GM19351 (cell line): ENCODE results near the gene RNU7-1.

ENCODE experiments used
- ATAC-seq: cut with Tn5 transposase; IDR thresholded peaks from one replicate; pipeline ENCODE4 v1.9.1; 2021; ENCODE audit warnings: mild to moderate bottlenecking, moderate library complexity; ENCODE audit not compliant: unreplicated experiment

Gene RNU7-1

DNA sequence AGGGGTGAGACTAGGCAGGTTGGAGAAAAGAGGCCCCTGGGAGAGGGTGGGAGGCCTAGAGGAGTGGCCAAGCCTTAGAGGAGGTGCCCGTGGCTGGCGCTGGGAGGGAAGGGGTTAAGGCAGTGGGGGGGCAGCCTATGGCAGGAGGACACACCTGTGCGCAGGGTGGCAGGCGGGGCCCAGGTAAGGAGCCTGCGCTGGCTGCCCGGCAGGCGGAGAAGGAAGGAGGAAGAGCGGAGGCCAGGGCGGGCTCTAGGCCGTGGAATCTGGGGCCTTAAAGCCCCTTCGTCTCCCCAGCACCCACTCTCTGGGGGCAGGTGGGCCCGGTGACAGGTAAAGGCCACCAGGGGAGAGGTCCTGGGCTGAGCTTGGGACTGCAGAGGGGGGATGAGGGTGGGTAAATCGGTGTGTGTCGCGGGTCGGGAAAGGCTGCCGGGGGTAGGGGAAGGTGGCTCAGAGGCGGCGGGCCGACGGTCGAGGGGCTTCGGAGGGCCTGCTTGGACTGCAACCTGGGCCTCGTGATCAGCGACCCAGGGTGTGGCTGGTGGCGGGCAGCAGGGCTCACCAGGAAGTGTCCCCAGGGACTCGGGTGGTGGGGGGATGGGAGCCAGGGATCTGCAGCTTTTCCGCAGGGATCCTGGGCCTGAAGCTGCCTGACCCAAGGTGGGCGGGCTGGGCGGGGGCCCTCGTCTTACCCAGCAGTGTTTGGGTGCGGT lies 19.6 kb downstream of the RNU7-1 start:
- ATAC-seq = no peak

DNA sequence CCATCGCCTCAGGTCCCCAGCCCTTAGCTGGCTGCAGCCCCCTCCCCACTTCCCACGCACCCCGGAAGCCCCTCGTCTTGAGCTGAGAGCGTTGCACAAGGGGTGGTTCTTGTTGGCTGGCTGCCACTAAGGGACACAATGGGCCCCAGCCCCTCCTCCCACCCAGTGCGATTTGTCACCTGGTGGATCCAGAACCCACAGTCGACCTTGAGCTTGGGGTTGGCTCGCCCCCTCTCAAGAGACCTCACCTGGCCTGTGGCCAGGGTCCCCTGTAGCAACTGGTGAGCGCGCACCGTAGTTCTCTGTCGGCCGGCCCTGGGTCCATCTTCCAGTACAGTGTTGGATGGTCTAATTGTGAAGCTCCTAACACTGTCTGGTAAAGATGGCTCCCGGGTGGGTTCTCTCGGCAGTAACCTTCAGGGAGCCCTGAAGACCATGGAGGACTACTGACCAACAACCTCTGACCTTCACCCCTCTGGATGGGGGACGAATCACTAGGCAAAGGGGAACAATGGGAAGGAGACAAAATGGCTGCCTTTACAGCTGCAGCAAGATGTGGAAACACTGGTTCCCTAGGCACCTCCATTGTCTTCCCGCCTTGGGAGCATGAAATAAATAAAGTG lies 20.3 kb downstream of the RNU7-1 start:
- no peak for ATAC-seq

DNA sequence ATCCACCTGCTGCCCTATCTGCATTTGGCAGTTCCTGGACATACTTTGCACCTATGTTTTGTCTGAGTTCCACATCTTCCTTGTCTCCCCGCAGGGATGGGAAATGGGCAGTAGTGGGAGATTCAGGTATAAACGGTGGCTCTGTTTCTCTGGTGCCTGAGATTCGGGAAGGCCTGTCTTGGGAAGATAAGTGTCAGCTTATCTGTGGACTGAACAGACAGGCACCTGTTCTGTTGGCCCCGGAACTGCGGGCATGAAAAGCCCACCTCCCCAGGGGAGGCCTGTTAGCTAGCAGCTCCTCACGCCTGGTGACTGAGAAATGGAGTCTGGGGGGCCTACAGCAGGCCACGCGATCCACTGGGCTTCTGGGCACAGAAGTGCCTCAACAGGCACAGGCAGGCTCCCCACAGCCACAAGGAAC lies 21.0 kb downstream of the RNU7-1 start:
- no peak for ATAC-seq

DNA sequence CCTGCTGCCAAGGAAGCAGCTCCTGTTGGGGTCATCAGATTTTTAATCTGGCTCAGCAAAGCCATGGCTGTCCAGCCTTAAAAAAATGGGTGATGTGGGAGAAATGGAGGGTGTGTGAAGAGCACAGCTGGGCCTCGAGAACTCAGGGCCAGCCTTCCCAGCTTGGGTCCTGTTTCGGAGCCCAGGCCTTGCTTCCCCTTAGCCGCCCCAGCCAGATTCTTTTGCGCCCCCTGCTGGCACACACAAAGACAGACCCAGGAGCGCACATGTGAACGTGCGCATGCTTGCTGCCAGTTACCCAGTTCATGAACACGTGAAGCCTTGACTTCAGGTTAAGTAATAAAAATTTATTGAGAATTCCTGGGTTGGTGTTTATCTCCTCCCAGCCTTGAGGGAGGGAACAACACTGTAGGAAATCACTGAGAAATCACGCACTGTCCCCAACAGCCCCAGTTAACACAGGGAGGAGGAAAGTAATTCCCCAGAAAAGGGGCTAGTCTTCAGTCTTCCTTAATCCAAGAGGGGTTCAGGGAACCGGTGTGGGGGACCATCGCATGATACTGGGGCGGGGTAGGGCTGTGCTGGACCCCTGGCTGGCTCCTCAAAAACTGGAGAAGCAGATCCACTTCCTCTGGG lies 21.5 kb downstream of the RNU7-1 start:
- peak; percentile 46 for ATAC-seq

DNA sequence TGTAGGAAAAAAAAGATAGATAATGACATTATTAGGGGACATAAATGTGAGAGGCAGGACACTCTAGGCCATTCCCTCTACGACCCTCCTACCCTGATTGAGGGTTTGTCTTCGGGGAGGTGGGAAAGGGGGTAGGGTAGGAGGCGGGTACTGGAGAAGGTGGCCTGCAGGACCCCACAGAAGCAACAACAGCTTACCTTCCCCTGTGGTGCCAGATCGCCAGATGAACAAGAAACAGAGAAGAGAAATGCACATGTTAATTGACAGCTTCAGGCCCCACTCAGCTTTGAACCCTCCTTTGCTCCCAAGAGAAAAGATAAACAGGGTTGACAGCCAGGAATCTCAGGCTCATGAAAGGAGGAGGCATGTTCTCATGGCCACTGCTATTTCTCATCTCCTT lies 22.1 kb downstream of the RNU7-1 start:
- no peak for ATAC-seq

DNA sequence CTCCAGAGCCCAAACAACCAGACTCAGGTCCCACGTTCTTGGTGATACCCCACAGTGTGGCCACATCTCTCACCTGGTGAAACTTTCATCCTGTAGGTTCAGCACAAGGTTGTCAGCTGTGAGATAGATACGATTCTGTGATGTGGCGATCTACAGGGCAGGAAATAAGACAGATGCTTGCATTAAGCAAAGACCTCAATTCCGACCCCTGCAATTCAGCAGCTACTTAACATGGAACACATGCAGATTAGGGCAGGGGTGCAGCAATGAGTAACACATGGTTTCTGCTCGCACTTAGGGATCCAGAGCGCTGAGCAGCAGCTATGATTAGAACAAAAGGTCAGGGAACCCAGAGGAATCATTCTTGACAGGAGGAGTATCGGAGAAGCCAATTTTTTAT lies 22.7 kb downstream of the RNU7-1 start:
- ATAC-seq = no peak

DNA sequence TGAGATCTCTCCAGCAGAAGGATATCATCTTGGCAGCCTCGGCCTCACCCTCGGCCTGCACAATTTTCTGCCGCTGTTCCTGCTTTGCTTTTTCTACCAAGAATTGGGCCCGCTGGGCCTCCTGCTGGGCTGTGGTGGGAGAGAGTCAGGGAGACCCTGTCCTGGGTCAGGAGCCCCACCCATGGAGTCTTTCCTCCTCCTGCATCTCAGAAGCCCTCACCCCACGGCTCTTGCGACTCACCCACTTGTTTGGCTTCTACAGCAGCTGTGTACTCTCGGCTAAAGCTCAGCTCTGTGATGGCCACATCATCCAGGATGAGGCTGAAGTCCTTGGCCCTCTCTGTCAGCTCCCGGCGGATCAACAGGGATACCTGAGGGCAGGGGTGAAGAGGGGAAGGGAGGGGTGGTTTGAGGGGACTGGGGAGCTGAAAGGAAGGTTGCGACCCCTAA lies 24.1 kb downstream of the RNU7-1 start:
- ATAC-seq = no peak

DNA sequence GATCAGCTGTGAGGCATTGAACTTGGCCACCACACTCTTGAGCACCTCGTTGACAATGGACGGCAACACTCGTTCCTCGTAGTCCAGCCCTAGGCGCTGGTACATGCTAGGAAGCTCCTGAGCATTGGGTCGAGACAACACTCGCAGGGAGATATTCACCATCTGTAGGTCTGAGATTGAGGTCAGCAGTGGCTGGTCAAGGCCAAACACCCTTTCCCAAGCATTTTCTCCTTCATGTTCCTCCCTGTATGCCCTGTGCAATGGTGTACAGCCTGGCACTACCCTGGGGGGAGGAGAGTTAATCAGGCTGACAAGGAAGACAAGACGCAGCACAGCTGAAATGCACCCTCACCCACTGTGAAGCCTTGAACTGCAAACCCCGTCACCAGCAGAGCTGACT lies 24.8 kb downstream of the RNU7-1 start:
- ATAC-seq = no peak

DNA sequence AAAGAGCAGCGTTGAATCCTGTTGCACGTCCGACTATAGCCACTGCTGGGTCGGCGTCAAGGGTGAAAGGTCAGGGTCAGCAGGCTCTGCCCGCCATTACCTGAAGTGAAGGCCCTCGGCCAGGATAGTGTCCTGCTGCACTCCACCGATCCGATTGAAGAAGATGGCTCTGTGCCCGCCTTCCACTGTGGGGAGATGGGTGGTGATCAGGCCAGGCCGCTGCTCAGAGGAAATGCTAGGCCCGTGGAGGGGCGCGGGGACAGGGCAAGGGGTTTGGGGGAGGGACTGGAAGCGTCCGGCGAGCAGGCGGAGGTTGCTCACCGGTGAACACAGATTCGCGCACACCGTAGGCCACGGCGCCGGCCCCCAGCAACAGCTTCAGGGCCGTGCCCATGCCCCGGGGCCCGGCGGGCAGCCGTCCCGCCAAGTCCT lies 26.5 kb downstream of the RNU7-1 start:
- ATAC-seq = no peak

DNA sequence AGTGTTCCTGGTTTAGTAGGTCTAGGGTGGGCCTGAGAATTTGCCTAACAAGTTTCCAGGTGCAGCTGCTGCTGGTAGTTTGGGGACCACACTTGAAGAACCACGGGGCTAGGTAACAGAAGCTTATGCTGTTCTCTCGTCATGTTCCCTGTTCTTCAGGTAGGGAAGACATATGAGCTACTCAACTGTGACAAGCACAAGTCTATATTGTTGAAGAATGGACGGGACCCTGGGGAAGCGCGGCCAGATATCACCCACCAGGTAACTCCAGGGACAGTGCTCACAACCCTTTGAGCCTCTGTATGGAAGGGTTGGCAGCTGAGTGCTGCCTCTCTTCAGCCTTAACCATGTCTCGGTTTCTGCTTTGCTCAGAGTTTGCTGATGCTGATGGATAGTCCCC lies 30.6 kb downstream of the RNU7-1 start:
- ATAC-seq = no peak

DNA sequence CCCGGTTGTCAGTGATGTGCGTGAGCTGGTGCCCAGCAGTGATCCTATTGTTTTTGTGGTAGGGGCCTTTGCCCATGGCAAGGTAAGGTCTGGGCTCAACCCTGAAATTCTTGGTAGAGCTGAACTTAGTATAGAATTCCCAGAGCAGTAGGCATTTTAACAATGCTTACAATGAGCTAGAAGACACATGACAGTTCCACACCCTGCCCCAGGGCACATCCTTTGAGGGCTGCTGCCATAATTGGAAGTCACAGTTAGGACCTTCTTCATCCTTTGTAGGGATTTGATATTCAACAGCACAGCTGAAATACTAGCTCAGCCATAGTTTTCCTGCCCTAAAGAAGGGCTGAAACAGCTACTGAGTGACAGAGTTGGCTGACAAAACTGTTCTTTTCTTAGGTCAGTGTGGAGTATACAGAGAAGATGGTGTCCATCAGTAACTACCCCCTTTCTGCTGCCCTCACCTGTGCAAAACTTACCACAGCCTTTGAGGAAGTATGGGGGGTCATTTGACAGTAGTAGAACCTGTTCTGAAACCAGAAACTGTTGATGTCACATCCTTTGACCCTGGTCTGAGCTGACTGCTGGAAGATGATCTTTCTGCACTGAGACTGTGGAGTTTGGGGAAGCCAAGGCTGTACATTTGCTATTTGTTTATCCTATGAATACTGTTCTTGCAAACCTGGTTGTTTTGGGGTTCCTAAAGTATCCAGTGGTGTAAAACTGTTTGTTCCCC lies 31.8 kb downstream of the RNU7-1 start:
- ATAC-seq = no peak

DNA sequence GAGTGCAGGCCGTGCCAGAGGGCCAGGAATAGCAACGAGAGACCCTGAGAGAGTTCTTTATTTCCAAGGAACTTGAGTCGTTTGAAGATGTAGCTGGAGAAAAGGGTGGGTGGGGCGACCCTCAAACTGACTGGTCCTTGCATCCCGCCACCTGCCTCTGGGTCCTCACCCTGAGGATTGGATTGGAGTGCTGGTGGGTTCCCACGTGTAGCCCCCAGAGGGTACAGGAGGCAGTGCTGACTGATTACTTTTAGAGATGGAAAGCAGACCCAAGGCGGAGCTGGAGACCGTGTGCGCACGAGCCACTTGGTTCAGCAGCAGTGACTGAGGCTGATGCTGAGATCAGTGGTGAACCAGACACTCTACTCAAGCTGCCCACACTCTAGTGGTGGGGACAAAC lies 34.0 kb downstream of the RNU7-1 start:
- ATAC-seq = no peak

DNA sequence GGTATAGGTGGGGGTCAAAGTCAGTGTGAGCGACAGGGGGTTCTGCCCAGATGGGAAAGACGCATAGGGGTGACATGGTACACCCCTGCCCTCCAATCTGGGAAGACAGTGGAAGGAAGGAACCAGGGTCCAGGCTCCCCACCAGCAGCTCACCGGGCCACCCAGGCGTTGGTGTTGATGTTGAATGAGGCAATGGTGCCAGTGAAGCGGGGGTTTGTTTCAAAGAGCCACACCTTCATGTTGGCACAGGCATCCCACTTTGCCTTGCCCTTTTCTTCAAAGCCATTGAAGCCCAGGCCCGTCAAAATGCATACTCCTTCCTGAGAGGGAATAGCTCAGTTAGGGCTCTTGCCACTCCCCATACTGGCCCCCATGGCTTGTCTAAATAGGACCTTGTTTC lies 34.6 kb downstream of the RNU7-1 start:
- no peak for ATAC-seq

DNA sequence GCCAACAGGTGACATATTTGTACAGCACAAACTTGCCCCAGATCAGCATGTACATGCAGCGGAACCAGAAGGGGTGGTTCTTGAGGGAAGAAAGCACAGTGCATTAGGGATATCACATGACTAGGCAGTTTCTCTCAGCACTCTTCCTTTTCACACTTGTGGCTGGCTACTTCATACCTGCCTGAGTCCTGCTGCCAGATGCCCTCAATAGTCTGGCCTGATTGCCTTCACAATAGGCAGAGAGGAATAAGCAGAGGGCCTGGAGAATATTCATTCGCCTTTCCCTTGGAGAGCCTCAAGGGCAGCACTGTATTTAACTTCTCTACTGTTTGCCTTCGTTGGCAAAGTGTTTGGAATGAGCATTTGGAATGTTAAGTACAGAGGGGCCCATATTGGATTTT lies 35.0 kb downstream of the RNU7-1 start:
- ATAC-seq = no peak

DNA sequence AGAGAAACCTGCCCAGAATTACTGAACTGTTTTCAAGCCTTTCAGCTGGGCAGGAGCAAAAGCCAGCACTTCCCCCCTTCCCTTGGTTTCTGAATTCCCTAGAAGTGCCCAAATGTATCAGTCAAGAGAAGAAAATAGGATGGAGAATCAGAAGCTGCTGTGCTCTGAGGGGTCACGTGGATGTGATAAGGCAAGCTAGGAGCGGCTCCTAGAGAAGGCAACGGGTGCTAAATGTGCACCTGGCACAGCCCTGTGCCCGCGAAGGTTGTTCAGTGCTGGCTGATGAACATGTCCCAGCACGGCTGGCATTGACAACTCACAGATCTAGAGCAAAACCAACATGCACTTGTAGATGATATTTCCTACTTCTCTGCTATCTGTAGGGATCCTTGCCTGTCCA lies 35.4 kb downstream of the RNU7-1 start:
- no peak for ATAC-seq

DNA sequence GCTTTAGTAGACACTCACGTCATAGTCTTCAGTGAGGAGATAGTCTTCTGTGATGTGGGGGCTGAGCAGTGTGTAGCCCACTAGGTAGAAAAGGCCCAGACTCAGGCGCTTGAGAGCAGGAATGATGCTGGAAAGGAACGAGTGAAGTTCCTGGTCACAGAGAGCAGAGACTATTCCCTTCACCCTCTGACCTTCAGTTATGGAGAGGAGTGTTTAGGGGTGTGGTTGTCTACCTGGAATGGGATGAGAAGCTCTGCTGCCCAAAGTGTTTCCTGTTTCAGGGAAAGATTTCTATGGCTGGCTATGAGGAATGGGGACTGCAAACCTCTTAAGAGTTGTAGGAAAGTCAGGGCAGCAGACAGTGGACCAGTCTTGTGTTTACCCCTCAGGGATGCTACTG lies 35.8 kb downstream of the RNU7-1 start:
- ATAC-seq = no peak

DNA sequence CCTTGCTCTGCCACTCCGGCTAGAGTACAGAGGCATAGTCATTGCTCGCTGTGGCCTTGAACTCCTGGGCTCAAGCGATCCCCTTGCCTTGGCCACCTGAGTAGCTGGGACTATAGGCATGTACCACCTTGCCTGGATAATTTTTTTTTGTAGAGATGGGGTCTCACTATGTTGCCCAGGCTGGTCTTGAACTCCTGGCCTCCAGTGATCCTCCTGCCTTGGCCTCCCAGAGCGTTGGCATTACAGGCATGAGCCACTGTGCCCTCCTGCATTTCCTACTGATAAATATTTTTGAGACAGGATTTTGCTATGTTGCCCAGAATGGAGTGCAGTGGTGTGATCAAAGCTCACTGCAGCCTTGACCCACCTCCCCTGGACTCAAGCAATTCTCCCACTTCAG lies 36.5 kb downstream of the RNU7-1 start:
- ATAC-seq = no peak

DNA sequence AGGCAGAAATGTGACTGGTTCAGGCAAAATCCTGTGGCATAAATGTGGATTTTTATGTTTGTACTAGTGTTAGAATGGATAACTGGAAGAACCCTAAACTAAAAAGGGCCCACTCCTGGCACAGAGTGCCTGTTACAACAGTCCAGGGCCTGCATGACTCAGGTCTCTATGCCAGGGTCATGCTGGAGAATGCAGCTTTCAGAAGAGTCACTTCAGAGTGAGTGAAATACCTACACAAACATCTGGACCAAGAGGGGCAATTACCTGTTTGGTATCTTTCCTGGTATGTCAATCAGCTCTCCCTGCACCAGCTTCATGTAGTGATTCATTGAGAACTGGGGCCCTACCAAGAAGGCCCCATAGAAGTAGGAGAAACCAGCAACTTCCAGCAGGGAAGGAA lies 37.1 kb downstream of the RNU7-1 start:
- no peak for ATAC-seq

DNA sequence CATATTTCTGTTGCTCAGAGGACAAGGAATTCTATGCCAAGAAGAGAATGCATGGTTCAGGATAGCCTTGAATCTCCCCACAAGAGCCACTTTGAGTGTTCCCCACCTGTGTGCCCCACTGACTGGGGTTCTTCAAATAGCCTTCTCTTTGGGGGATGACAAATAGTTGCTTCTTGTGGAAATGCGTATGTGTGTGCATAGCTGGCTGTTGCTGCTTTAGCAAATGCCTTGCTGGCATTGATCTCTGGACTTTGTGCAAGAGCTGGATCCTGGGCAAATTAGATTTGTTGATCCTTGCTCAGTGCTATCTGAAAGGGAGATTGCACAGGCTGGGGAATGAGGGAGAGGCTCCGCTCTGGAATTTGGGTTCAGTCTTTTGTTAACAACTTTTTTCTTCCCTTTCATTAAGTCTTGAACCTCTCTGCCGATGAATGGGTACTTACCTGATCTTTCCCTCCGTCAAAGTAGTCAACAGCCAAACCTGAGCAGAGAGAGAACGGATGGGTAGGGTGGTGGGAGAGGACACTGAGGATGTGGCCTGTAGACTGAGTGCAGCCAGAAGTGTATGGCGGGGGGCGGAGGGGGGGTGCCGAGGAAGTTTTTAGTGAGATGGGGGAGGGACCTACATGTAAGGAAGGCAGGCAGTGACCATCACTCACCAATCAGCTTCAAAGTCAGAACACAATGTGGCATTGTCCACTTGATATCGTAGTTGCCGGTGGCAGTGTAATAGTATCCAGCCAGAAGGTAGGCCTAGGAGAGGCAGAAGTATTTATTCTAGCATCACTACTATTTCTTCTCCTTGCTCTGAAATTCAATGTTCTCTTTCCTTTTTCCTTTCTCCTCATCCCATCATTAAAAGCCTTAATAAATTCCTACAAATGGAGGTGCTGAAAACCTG lies 37.8 kb downstream of the RNU7-1 start:
- ATAC-seq = no peak

DNA sequence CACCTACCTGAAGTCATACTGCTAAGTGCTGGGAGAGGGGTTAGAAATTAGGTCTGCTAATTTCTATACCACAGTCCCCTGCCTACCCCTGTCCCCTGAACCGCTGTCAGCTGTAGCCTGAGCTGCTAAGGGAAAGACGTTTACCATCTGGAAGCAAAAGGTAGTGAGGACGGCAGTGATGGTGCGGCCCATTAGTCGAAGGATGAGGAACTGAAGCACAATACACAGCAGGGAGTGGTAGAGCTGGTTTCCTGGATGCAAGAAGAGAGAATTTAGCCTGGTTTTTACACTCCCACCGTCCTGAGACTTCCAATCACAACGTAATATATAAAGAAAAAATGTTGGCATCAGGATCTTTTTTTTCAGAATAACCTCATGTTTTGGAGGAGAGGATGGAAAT lies 38.9 kb downstream of the RNU7-1 start:
- no peak for ATAC-seq
